NCI-H2196 treated with DMSO at 0.1 percent for 48 hours (cell line): Measurements from ENCODE around the gene AUH.

Source experiments
- DNase-seq: peaks from one replicate; lab custom pipeline; 2025; ENCODE audit not compliant: unreplicated experiment; lab: John Stamatoyannopoulos, UW

AUH gene

DNA sequence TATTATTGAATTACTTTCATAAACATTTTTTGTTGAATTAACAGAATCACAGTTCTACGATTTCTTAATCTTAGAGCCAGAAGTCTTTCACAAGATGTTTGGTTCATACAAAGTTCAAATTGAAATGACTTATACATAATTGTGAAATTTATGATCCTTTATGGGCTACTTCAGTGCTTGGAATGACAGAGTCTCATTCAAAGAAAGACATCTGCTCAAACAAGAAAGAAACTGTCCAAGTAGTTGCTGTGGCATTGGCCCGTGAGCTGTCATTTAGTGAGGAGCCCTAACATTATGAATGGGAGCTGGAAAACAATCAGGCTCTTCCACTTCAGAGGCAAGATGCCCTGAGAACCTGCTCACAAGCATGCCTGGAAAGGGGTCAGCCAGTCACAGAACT, 63.4 kb downstream of the AUH start:
- DNase-seq: no peak

GRCh38 chr9:91297306-91297705, 64.4 kb downstream of the AUH start:
- DNase-seq: no peak

DNA sequence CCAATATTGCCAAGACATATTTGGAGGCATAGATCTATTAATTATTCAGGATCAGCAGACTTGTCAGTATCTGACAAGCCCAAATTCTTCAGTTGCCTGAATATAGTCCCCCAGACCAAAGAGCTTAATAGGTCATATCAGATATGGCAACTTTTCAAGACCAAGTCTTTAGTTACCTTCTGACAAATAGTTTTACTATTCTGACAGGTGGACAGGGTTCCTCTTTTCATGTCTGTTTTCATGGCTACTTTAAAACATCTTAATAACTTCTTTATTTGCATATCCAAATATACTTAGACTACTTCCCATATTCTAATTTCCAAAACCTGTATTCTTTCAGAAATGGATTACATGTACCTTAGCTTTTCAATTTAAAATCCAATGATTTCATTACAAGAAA, 65.4 kb downstream of the AUH start:
- DNase-seq: no peak

DNA sequence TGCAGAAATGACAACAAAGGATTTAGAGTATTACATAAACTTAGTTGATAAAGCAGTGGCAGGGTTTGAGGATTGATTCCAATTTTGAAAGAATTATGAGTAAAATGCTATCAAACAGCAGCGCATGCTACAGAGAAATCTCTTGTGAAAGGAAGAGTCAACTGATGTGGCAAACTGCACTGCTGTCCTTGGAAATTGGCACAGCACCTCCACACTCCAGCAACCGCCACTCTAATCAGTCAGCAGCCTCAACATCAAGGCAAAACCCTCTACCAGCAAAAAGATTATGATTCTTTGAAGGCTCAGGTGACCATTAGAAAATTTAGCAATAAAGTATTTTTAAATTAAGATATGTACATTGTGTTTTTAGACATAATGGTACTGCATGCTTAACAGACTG, 66.4 kb downstream of the AUH start:
- no peak for DNase-seq

DNA sequence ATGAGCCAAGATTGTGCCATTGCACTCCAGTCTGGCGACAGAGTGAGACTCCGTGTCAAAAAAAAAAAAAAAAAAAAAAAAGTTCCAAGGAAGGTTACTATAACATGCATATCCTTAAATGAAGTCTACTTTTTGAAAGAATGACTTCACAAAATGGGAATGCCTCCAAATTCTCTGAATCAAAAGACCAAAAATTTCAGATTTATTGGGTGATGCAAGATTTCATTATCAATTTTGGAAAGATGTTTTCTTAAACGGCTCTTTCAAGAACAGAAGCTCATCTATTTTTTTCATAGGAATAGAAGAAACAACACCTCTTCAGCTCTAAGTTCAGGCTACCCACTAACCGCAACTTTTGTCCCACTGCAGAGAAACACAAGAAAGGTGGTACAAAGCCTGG, 69.9 kb downstream of the AUH start:
- no peak for DNase-seq

- DNase-seq: no peak
These were observed 72.5 kb downstream of the AUH start for GRCh38 chr9:91289244-91289643.

DNA sequence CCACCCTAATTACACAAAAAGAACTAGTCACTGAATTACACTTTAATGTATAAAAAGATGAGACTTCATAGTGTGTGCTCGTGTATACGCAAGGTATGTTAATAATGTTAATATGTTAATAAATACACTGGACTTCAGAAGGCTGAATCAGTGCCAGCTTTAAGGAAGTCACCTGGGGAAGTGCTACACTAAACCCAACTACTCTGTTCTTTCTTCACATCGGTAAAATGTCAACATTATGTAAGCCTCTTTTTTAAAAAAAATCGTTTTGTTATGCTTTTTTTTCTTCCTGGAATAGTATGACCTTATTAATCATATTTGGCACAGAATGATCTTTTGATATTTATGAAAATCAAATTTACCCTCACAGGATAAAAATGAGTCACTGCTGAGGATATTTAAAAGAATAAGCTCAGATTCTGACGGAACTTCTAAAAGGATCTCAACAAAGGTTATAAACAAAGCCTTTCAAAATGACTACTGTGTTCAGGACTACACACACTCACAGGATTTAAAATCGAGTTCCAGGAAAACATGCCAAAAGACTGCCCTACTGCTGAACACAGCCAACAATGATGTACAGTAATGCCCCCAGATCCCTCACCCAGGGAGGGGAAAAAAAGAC, 75.9 kb downstream of the AUH start:
- no peak for DNase-seq

DNA sequence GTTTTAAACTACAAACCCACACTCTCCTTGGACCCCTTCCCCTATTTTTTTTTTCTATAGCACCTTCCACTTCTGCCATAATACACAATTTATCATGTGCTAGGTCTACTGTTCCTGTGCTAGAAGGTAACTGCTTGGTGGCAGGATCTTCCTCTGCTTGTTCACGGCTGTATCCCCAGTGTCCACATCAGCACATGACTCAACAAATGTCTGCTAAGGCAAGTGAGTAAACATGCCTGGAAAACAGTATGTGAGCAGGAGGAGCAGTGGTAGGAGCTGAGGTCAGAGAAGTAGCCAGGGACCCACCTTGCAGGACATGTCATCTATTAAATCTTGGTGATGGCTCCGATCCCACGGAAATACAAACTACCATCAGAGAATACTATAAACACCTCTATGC, 79.4 kb downstream of the AUH start:
- no peak for DNase-seq

GRCh38 chr9:91279296-91280204, 82.2 kb downstream of the AUH start:
- DNase-seq: no peak

GRCh38 chr9:91276513-91276912, 85.2 kb downstream of the AUH start:
- DNase-seq: no peak

DNA sequence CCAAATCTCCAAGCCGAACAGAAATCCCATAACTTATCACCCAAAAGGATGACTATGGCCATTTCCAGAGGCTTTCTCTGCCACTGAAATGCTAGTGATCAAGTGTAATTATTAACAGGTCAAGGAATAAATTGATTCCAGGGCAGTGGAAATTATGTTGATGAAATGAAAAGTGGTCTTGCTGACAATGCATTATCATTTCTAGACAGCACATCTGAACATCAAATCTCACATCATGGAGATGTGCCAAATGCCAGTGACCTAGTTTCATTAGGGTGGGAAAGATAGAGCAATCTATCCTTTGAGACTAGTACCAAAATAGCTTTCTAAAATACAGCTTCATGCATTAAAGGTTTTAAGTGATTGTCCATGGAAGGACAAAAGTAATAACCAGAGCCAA, 86.1 kb downstream of the AUH start:
- no peak for DNase-seq

- no peak for DNase-seq
These were observed 86.7 kb downstream of the AUH start for GRCh38 chr9:91274949-91275492.

DNA sequence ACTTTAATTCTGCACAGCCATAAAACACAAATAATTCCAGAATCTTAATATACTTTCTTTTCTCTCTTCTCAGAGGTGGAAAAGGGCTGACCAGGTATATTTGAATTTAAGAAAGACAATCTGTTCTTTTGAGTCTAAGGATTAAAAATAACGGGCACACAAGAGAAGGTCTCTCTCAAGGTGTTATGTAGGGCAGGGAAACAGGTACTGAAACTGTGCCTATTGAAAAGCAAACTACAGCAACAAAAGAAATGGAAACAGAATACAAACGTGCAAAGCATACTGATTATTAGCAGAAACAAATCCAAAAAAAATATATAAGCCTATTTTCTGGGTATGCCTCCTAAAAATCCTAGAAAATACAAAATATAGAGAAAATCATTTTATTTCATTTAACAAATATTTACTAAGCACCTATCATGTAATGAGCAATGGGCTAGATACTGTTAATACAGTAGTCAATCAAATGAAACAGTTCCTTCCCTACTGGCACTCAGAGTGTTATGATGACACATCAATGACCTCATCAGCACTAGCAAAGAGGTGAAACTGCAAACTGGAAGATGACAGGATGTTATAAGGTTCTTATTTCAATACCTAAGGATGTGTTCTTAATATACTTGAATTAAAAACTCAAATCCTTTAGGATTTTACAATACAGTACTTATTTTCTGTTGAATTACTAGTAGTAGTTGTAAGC, 87.7 kb downstream of the AUH start:
- no peak for DNase-seq

DNA sequence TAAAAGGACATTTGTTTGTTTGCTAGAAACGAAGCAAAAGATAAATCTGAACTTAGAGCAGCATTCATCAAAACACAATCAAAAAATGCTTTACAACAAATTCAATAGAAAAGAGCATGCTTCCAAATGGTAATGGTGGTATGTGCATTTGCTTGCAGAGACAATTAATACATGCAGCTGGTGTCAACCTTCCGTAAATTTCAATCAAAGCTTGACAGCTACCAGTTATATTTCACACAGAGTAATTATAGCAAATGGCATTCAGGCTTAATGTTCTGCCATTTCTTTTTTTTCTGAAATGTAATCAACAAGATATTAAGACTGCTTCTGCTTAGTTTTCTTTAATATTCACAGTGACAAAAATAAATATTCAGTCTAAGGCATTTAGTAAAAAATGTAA, 90.6 kb downstream of the AUH start:
- no peak for DNase-seq

DNA sequence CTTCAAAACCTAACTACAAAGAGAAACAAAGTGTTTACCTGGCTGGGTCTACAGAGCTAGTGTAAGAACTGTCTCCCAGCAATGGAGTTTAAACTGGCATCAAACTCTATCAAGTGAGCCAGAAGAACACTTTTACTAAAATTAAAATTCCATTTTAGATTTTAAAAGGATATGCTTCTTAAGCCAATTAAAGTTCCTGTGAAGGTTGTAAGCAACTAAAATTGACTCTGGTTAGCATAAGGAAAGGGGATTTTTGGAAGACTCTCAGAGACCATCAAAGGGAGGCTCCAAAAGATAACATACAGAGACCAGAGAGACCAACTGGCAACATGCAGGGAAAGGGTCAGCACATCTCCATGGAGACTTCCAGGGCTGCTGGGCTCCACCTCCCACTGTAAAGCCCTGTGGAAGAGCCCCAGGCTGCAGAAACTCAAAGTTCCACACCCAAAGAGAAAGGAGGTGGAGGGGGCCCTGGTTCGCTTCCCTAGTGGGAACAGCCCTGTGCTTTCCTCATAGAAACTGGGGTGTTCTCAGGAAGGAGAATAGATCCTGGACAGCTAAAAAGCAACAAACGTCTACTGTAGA, 91.7 kb downstream of the AUH start:
- DNase-seq: no peak

DNA sequence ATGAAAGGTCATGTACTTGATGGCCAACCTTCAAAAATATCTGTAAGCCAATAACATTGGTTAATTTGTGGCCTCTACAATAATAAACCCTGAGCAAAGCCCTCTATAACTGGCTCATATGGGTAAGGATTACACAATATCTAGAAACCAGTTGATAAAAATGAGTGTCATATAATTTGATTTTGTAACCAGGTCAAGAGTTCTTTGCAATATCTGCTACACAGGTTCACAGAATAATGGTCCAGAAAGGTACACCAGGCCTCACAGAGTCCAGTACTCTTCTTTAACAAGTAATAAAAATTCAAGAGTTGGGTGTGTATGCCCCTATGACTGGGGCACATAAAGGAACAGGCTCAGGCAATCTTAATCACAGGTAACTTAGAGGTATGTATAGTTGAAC, 95.3 kb downstream of the AUH start:
- DNase-seq: no peak

DNA sequence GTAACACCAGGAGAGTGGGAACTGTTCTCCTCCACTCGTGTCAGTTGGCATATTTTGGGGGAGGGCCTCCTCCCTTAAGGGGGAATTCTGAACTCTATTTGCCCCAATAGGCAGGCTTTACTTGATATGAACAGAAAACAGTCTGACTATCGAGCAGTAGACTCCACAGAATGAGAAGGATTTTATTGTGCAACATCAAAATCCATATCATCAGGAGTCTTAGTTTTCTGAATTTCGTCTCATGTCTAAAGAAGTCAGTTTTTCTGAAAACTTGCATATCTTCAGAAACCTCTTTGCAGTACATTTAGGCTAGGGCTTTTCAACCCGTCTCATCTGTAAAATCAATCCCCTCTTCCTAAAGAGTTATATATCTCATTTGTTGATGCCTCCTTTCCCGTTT, 96.2 kb downstream of the AUH start:
- no peak for DNase-seq

GRCh38 chr9:91261417-91261816, 100.3 kb downstream of the AUH start:
- no peak for DNase-seq

DNA sequence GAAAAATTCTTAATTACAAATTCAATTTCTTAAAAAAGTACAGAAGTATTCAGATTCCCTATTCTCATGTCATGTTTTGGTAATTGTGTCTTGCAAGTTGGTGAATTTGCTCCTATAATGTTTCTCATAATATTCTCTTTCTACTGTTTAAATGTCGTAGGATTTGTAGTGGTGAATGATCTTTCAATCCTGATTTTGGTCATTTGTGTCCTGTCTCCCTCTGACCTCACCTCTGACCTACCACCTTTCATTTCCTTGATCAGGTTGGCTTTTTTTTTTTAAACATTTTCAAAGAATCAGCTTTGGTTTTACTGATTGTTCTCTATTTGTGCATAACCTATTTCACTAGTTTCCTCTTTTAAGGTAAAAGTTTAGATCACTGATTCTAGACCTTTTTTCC, 102.6 kb downstream of the AUH start:
- DNase-seq: no peak

DNA sequence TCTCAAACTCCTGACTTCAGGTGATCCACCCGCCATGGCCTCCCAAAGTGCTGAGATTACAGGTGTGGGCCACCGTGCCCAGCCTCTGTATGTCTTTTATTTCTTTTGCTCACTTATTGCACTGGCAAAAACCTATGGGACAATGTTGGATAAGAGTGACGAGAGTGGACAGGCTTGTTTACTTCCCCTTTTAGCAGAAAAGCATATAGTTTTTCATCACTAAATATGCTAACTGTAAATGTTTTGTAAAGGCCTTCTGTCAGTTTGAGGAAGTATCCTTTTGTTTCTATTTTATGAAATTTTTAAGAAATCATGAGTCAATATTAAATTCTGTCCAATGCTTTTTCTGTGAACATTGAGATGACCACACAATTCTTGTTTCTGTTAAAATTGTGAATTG, 103.3 kb downstream of the AUH start:
- no peak for DNase-seq

- no peak for DNase-seq
These were observed 105.5 kb downstream of the AUH start for GRCh38 chr9:91256235-91256634.
